ENCODE results near the gene CALCA.

- TF ChIP-seq EZH2phosphoT487 (IDR thresholded peaks at IDR 0.05; ENCODE audit: insufficient read depth, low read depth): no peak
- no peak for TF ChIP-seq EZH2 (IDR thresholded peaks at IDR 0.05; ENCODE audit: insufficient read depth, poor library complexity, severe bottlenecking)
Measured at GRCh38 chr11:14981507-14981906, 9.4 kb upstream of the CALCA start.

Measured in GM23248 (cell line).